ENCODE measurements around the gene RAD51B.

- TF ChIP-seq, protein P1, sequence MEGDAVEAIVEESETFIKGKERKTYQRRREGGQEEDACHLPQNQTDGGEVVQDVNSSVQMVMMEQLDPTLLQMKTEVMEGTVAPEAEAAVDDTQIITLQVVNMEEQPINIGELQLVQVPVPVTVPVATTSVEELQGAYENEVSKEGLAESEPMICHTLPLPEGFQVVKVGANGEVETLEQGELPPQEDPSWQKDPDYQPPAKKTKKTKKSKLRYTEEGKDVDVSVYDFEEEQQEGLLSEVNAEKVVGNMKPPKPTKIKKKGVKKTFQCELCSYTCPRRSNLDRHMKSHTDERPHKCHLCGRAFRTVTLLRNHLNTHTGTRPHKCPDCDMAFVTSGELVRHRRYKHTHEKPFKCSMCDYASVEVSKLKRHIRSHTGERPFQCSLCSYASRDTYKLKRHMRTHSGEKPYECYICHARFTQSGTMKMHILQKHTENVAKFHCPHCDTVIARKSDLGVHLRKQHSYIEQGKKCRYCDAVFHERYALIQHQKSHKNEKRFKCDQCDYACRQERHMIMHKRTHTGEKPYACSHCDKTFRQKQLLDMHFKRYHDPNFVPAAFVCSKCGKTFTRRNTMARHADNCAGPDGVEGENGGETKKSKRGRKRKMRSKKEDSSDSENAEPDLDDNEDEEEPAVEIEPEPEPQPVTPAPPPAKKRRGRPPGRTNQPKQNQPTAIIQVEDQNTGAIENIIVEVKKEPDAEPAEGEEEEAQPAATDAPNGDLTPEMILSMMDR (IDR thresholded peaks at IDR 0.05): no peak
- no peak for TF ChIP-seq POLR2A (IDR thresholded peaks at IDR 0.05)
- TF ChIP-seq EP300 (IDR thresholded peaks at IDR 0.05): no peak
Measured at GRCh38 chr14:68677901-68678300, 858.3 kb downstream of the RAD51B start.

Measured in tibial nerve (tissue), 4 donors.